K562 (cell line): ENCODE data around the gene CXCL16.

ENCODE experiments used
- CTBP1 ChIP-seq: fragments of 450-650 bp; IDR thresholded peaks from 2 replicates; pipeline ENCODE4 v1.6.1; 2016; ENCODE audit warnings: borderline replicate concordance
- CTCF ChIP-seq, 3 experiments: IDR thresholded peaks in 2 of 3; conservative IDR thresholded peaks in 1 of 3; 2 replicates each; pipeline ENCODE4 v1.5.1; 2011 to 2012; ENCODE audit warnings: low read length in 3 of 3, mild to moderate bottlenecking in 3 of 3, control low read depth in 2 of 3, improper control_type of control experiment in 1 of 3, inconsistent platforms in 1 of 3, low read depth in 1 of 3, mixed read lengths in 1 of 3, moderate library complexity in 1 of 3; ENCODE audit not compliant: insufficient read depth in 2 of 3
- DPF2 ChIP-seq: fragments of 450-650 bp; IDR thresholded peaks from 2 replicates; pipeline ENCODE4 v1.6.1; 2016
- JUNB ChIP-seq: fragments of 450-650 bp; formaldehyde crosslinking; conservative IDR thresholded peaks from 2 replicates; pipeline ENCODE4 v1.4.0; 2020; ENCODE audit warnings: mild to moderate bottlenecking
- POLR2B ChIP-seq: fragments of 450-650 bp; IDR thresholded peaks from 2 replicates; pipeline ENCODE4 v1.6.1; 2018; ENCODE audit warnings: low read depth; ENCODE audit not compliant: partially characterized antibody
- SETDB1 ChIP-seq: IDR thresholded peaks from one replicate; pipeline ENCODE4 v1.6.1; 2012; ENCODE audit warnings: low read length, control low read depth, inconsistent platforms
- SRSF3 ChIP-seq: fragments of 200-400 bp; formaldehyde crosslinking; IDR thresholded peaks from 2 replicates; pipeline ENCODE4 v1.6.1; 2016; ENCODE audit warnings: mild to moderate bottlenecking, low read length, moderate library complexity; ENCODE audit not compliant: insufficient read depth
- SRSF9 ChIP-seq: fragments of 200-400 bp; formaldehyde crosslinking; IDR thresholded peaks from 2 replicates; pipeline ENCODE4 v1.6.1; 2017; ENCODE audit warnings: low read depth, low read length, borderline replicate concordance
- ZBTB8A ChIP-seq: fragments of 450-650 bp; IDR thresholded peaks from 2 replicates; pipeline ENCODE4 v1.6.1; 2018; ENCODE audit warnings: mild to moderate bottlenecking, moderate library complexity; ENCODE audit not compliant: partially characterized antibody

- no peak for TF ChIP-seq SRSF3
- no peak for TF ChIP-seq JUNB
- TF ChIP-seq DPF2: no peak
- no peak for TF ChIP-seq CTBP1
- no peak for TF ChIP-seq POLR2B
- TF ChIP-seq CTCF (IDR thresholded peaks at IDR 0.05 in 2 of 3, conservative IDR thresholded peaks at IDR 0.05 in 1 of 3; ENCODE audit: insufficient read depth in 2 of 3, low read depth in 1 of 3, low read length in 3 of 3): no peak
- no peak for TF ChIP-seq ZBTB8A
- no peak for TF ChIP-seq SETDB1
- no peak for TF ChIP-seq SRSF9
These were observed 2.9 kb upstream of the CXCL16 start for GRCh38 chr17:4742629-4743028.
